T-cell (primary cell): ENCODE results near the gene GPRIN1. TPM values are rescaled to one million over a fixed set of nuclear protein-coding genes. Genes with fewer than 3 reads are reported as not detected.

Experiments
- ATAC-seq, 4 experiments: fragments of 200-7000 bp in 3 of 4; fragments of 150-1000 bp in 1 of 4; cut with Tn5 transposase; replicated peaks in 1 of 4; 1 replicate in 3 of 4; 2 replicates in 1 of 4; pipeline ENCODE4 v1.10.0; 2021; ENCODE audit warnings: moderate library complexity in 3 of 4, mild to moderate bottlenecking in 2 of 4, moderate number of reproducible peaks in 1 of 4
- CTCF ChIA-PET, 2 donors: fragments of 300-600 bp; sonication (Branson Sonifier 250); formaldehyde crosslinking; loops; one replicate each; lab custom pipeline; 2022; ENCODE audit warnings: antibody characterized with exemption in 2 of 2; lab: Charles Lee
- POLR2A ChIA-PET, 2 donors: fragments of 300-600 bp; sonication (Branson Sonifier 250); formaldehyde crosslinking; loops; one replicate each; lab custom pipeline; 2022; ENCODE audit warnings: antibody characterized with exemption in 2 of 2; lab: Charles Lee
- DNase-seq, 35 experiments: peaks; one replicate each; pipeline versions ENCODE4 v3.0.0 to v3.0.0-alpha.2; 2013 to 2023
- H3K27ac ChIP-seq: one replicate; pipeline ENCODE4 v1.5.1; 2013; ENCODE audit warnings: low read length
- H3K27me3 ChIP-seq, 2 experiments: replicated peaks in 1 of 2; 1 replicate in 1 of 2; 2 replicates in 1 of 2; pipeline versions ENCODE4 v1.6.1 to v1.7.0; 2013; ENCODE audit warnings: low read length in 1 of 2, mixed read lengths in 1 of 2; ENCODE audit not compliant: control insufficient read depth in 2 of 2, insufficient read depth in 2 of 2; ENCODE audit errors: extremely low read depth in 1 of 2
- H3K36me3 ChIP-seq, 2 donors: 1 replicate in 1 of 2; 2 replicates in 1 of 2; pipeline versions ENCODE4 v1.6.1 to v1.7.0; 2013; ENCODE audit warnings: low read length in 1 of 2; ENCODE audit not compliant: control insufficient read depth in 2 of 2, insufficient read depth in 1 of 2; ENCODE audit errors: extremely low read depth in 1 of 2
- H3K4me1 ChIP-seq, 2 experiments: 1 replicate in 1 of 2; 2 replicates in 1 of 2; pipeline versions ENCODE4 v1.6.1 to v1.7.0; 2013; ENCODE audit warnings: low read length in 2 of 2, mixed read lengths in 1 of 2; ENCODE audit not compliant: insufficient read depth in 2 of 2, control insufficient read depth in 1 of 2; ENCODE audit errors: extremely low read depth in 1 of 2
- H3K4me3 ChIP-seq, 2 donors: 1 replicate in 1 of 2; 2 replicates in 1 of 2; pipeline versions ENCODE4 v1.5.1 to v1.7.0; 2013; ENCODE audit warnings: mild to moderate bottlenecking in 2 of 2, low read length in 1 of 2, moderate library complexity in 1 of 2; ENCODE audit not compliant: control insufficient read depth in 1 of 2; ENCODE audit errors: extremely low read depth in 1 of 2
- H3K9me3 ChIP-seq: 2 replicates; pipeline ENCODE4 v1.7.0; 2013
- H3K27ac Mint-ChIP-seq, 2 donors: one replicate each; pipeline ENCODE4 v1.8.0; 2020 to 2021; ENCODE audit warnings: mild to moderate bottlenecking in 2 of 2, mixed read lengths in 2 of 2
- H3K27me3 Mint-ChIP-seq, 2 donors: one replicate each; pipeline ENCODE4 v1.8.0; 2021 to 2022; ENCODE audit warnings: mixed read lengths in 2 of 2
- H3K36me3 Mint-ChIP-seq: one replicate; pipeline ENCODE4 v1.8.0; 2021; ENCODE audit warnings: mixed read lengths
- H3K4me1 Mint-ChIP-seq, 3 donors: one replicate each; pipeline ENCODE4 v1.8.0; 2020 to 2022; ENCODE audit warnings: mixed read lengths in 3 of 3, mild to moderate bottlenecking in 1 of 3
- H3K4me3 Mint-ChIP-seq, 3 donors: one replicate each; pipeline ENCODE4 v1.8.0; 2020 to 2022; ENCODE audit warnings: mild to moderate bottlenecking in 3 of 3, mixed read lengths in 3 of 3, moderate library complexity in 3 of 3
- H3K9me3 Mint-ChIP-seq, 3 donors: one replicate each; pipeline ENCODE4 v1.8.0; 2020 to 2022; ENCODE audit warnings: mixed read lengths in 3 of 3
- WGBS: methylation state at CpG from one replicate; pipeline ENCODE4 v1.1.5; 2013; ENCODE audit warnings: missing lambda C conversion rate; ENCODE audit not compliant: insufficient coverage; 5-methylcytosine and 5-hydroxymethylcytosine counted together
- total RNA-seq, 35 experiments: library from RNA in 6 of 35; stranded (reverse) in 6 of 35; fragments of 120-200 nt in 1 of 35; gene quantifications; one replicate each; pipeline versions ENCODE4 v1.2.1 to v1.2.4 and lab custom pipeline; 2013 to 2026

GPRIN1 gene
- total RNA-seq, 5 donors from 2014 or later (not counting 1 experiment from before 2014, with no cell fraction given) = 0.33 to 1.2 (median 0.64) TPM

DNA sequence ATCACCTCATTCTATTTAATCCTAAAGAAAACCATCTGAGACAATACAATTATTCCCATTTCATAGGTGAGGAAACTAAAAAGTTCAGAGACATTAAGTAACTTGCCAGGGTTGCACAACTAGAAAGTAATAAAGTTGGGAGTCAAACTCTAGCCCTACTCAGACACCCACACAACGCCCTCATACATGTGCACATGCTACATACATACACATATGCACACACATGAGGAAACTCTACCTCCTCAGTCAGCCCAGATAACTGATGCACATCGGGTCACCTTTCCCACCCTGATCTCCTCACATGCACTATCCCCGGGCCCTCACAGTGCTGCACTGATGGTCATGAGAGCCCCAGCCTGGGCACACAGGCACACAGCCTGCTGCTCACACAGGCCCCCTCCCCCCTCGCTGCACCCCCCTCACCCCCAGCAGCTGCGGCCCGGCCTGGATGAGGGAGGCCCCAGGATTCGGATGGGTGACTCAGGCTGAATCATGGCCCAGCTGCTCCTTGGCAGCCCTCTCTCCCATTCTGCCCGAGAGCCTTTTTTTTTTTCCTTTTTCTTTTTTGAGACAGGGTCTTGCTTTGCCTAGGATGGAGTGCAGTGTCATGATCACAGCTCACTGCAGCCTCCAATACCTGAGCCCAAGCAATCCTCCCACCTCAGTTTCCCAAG, 5.0 kb upstream of the GPRIN1 start:
- Mint-ChIP-seq H3K9me3 (no peaks in the 10 kb centered on the region), H3K4me3 (no peak overlapping the region), H3K27me3 (peaks cover 54 to 64% of the 10 kb centered on the region in 2 donors), H3K36me3 (no peaks in the 10 kb centered on the region), H3K27ac (no peak overlapping the region), H3K4me1 (peaks cover 0 to 18% (median 16%) of the 10 kb centered on the region in 3 donors)
- ChIA-PET CTCF (no interaction called here), POLR2A (no interaction called here)
- Histone ChIP-seq H3K27ac (no peak overlapping the region), H3K36me3 (no peaks in the 10 kb centered on the region), H3K4me3 (no peak overlapping the region), H3K9me3 (no peaks in the 10 kb centered on the region), H3K27me3 (peaks cover 2 to 71% of the 10 kb centered on the region in 2 experiments), H3K4me1 (peaks cover 0 to 23% of the 10 kb centered on the region in 2 experiments)
- no peak for ATAC-seq
- 66% methylated on average over 3 of the region's 8 CpGs for WGBS
- DNase-seq = no peak

DNA sequence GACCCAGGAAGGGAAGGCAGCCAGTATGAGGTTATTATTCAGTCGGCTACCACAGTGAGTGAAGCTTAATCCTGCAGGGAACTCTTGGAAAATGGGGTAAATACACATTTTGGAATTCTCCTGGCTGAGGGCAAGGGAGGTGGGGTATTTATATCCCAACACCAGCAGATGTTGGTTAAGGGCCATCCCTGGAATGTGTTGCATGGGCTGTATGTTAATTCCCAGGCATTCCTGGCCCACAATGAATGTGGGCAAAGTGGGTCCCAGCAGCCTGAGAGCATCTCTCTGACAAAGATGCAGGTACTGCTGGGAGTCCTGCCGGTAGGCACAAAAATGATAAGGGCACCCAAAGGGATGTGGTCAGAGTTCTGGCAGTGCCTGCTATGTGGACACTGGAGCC, 2.9 kb upstream of the GPRIN1 start:
- no peaks in the 10 kb centered on the region for H3K9me3 Mint-ChIP-seq
- peaks cover 48 to 52% of the 10 kb centered on the region in 2 donors for H3K27me3 Mint-ChIP-seq
- Histone ChIP-seq H3K4me3 (no peak overlapping the region), H3K36me3 (no peaks in the 10 kb centered on the region), H3K27me3 (peaks cover 0 to 64% of the 10 kb centered on the region in 2 experiments), H3K27ac (no peak overlapping the region), H3K4me1 (peaks cover 0 to 17% of the 10 kb centered on the region in 2 experiments), H3K9me3 (no peaks in the 10 kb centered on the region)
- no peak for DNase-seq
- H3K4me3 Mint-ChIP-seq = no peak overlapping the region
- H3K36me3 Mint-ChIP-seq = no peaks in the 10 kb centered on the region
- H3K27ac Mint-ChIP-seq = no peak overlapping the region
- 63% methylated on average over 2 of the region's 2 CpGs for WGBS
- CTCF ChIA-PET = interaction anchor here (0.6 kb wide), 2 partner anchors 23 to 146 kb away, joined by 4 read pairs; no protein-coding TSS in a partner anchor
- POLR2A ChIA-PET = no interaction called here
- peaks cover 8 to 12% (median 11%) of the 10 kb centered on the region in 3 donors for H3K4me1 Mint-ChIP-seq
- no peak for ATAC-seq

DNA sequence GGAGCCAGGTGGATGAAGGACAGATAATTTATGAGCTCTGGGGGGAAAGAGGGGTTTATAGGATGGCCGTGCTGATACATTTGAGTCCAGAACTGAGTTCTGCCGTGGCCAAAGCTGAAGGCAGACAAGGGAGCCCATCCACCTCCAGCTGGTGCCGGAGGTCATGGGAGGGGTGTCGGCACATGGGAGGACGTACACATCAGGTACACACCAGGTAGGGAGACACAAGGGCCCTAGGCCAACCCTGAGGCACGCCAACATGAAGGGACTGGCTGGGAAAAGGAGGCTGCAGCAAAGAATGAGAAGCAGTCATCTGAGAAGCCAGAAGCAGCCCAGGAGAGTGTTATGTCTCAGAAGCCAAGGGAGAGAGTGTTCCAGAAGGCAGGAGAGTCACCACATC, 2.1 kb upstream of the GPRIN1 start:
- Mint-ChIP-seq H3K27ac (peak overlapping the region; percentile 19 to 63), H3K4me3 (peak overlapping the region in 2 of 3 donors; percentile 22 to 31), H3K9me3 (no peaks in the 10 kb centered on the region), H3K4me1 (peaks cover 8 to 12% (median 11%) of the 10 kb centered on the region in 3 donors), H3K36me3 (no peaks in the 10 kb centered on the region), H3K27me3 (peaks cover 40 to 43% of the 10 kb centered on the region in 2 donors)
- ChIA-PET CTCF (interaction anchor here in 1 of 2 donors (0.6 kb wide), 2 partner anchors 22 to 888 kb away, joined by 3 to 4 read pairs; no protein-coding TSS in a partner anchor), POLR2A (no interaction called here)
- ATAC-seq (no peak), DNase-seq (no peak)
- 98% methylated on average over 6 of the region's 6 CpGs for whole genome bisulfite sequencing
- Histone ChIP-seq H3K27ac (no peak overlapping the region), H3K9me3 (no peaks in the 10 kb centered on the region), H3K27me3 (peaks cover 0 to 55% of the 10 kb centered on the region in 2 experiments), H3K4me3 (no peak overlapping the region), H3K4me1 (peaks cover 0 to 17% of the 10 kb centered on the region in 2 experiments), H3K36me3 (no peaks in the 10 kb centered on the region)

DNA sequence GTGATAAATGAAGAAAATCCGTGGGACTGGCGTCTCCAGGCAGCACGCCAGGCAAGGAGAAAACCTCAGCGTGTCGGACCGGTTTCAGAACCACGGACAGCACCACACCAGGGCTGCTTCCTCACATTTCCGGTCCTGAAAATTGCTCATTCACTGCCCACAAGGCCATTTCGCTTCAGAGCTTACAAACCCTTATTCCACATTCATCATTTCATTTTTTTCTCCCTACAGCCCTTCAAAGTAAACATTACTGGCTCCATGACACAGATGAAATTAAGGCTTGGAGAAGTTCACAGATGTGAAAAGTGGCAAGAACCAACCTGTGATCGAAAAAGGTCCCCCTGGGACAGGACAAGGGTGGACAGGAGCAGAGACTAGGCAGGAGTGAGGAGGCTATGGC, 1.5 kb upstream of the GPRIN1 start:
- Histone ChIP-seq H3K27me3 (peaks cover 0 to 50% of the 10 kb centered on the region in 2 experiments), H3K27ac (no peak overlapping the region), H3K36me3 (no peaks in the 10 kb centered on the region), H3K9me3 (no peaks in the 10 kb centered on the region), H3K4me3 (no peak overlapping the region), H3K4me1 (peaks cover 0 to 17% of the 10 kb centered on the region in 2 experiments)
- H3K27ac Mint-ChIP-seq = peak overlapping the region; percentile 44 to 63
- H3K4me3 Mint-ChIP-seq = peak overlapping the region; percentile 22 to 32 (median 31)
- DNase-seq = peak in 29 of 35 experiments; percentile 13 to 76 (median 41)
- CTCF ChIA-PET = no interaction called here
- H3K36me3 Mint-ChIP-seq = no peaks in the 10 kb centered on the region
- POLR2A ChIA-PET = interaction anchor here (0.6 to 0.7 kb wide), 2 partner anchors 135 to 193 kb away, joined by 3 read pairs; no protein-coding TSS in a partner anchor
- WGBS = 21% methylated on average over 5 of the region's 10 CpGs
- H3K4me1 Mint-ChIP-seq = peaks cover 8 to 12% (median 11%) of the 10 kb centered on the region in 3 donors
- no peak for ATAC-seq
- H3K9me3 Mint-ChIP-seq = no peaks in the 10 kb centered on the region
- H3K27me3 Mint-ChIP-seq = peaks cover 35 to 38% of the 10 kb centered on the region in 2 donors

DNA sequence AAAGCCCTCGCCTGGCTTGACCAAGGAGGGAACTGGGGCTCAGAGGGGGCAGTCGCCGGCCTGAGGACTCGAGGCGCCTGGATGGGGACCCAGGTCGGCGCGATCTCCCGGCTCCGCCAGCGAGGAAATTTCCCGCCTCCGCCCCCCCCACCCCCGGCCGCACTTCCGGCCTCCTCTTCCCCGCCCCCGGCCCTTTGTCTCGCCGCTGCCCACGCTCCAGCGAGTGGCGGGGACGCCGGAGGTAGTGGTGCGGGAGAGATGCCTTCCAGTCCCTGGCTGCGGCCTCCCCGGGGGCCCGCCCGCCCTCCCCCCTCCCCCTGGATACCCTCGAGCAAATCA, 448 bp upstream of the GPRIN1 start:
- Mint-ChIP-seq H3K4me1 (peaks cover 8 to 12% (median 11%) of the 10 kb centered on the region in 3 donors), H3K9me3 (no peaks in the 10 kb centered on the region), H3K36me3 (no peaks in the 10 kb centered on the region), H3K4me3 (peak overlapping the region; percentile 71 to 76 (median 73)), H3K27me3 (peaks cover 27 to 30% of the 10 kb centered on the region in 2 donors), H3K27ac (no peak overlapping the region)
- Histone ChIP-seq H3K9me3 (no peaks in the 10 kb centered on the region), H3K27me3 (peaks cover 0 to 40% of the 10 kb centered on the region in 2 experiments), H3K27ac (no peak overlapping the region), H3K4me3 (peak overlapping the region; percentile 59 to 61), H3K36me3 (no peaks in the 10 kb centered on the region), H3K4me1 (peaks cover 0 to 17% of the 10 kb centered on the region in 2 experiments)
- DNase-seq (no peak), ATAC-seq (peak in 2 of 4 experiments; percentile 8 to 11)
- POLR2A ChIA-PET = no interaction called here
- CTCF ChIA-PET = no interaction called here
- WGBS = 3% methylated on average over 5 of the region's 31 CpGs

DNA sequence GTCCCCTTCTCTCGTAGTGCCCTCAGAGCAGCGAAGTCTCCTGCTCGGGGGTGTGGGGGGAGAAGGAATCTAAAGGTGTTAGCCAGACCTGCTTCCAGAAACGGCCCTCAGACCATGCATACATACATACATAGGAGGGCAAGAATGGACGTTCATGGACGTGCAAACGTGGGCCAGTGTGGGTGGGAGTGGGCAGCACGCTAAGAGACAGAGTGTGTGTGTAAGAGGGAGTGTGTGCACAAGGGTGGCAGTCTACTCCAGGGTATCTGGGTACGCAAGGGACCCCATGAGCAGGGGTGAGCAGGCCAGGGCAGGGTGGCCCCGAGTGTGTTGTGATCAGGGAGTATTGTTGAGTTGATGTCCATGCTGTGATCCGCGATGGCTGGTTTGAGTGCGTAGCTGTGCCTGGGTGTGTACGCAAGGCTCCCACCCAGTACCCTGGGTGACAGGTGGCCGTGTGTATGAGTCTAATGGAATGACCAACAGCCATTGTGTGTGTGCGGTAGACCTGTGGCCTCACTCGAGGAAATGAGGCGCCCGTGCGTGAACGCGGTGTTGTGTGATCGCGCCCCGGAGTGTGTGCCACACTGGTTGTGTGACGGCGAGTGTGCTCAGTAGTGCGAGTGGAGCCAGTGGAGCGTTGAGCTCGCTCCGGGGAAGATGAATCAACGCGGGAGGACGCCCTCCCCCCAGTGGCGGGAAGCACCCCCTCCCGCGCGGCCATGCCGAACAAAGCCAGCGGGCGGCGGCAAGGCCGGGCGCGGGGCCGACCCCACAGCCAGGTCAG, 826 bp downstream of the GPRIN1 start:
- peaks cover 21 to 28% of the 10 kb centered on the region in 2 donors for H3K27me3 Mint-ChIP-seq
- peak overlapping the region; percentile 59 to 66 for H3K27ac Mint-ChIP-seq
- Histone ChIP-seq H3K4me1 (peaks cover 0 to 17% of the 10 kb centered on the region in 2 experiments), H3K36me3 (no peaks in the 10 kb centered on the region), H3K27ac (no peak overlapping the region), H3K27me3 (peaks cover 0 to 36% of the 10 kb centered on the region in 2 experiments), H3K9me3 (no peaks in the 10 kb centered on the region), H3K4me3 (no peak overlapping the region)
- ATAC-seq (peak in 3 of 4 experiments; percentile 13 to 21 (median 19)), DNase-seq (no peak)
- peak overlapping the region; percentile 84 to 91 (median 85) for H3K4me3 Mint-ChIP-seq
- H3K36me3 Mint-ChIP-seq = no peaks in the 10 kb centered on the region
- no peaks in the 10 kb centered on the region for H3K9me3 Mint-ChIP-seq
- WGBS = 35% methylated on average over 36 of the region's 46 CpGs
- ChIA-PET CTCF (no interaction called here), POLR2A (no interaction called here)
- H3K4me1 Mint-ChIP-seq = peaks cover 8 to 12% (median 11%) of the 10 kb centered on the region in 3 donors
